VCaP (cell line): ENCODE measurements around the gene USP49.

Source experiments
- H3K27ac ChIP-seq: fragments of 450-650 bp; 2 replicates; pipeline ENCODE4 v1.5.1; 2017
- TF ChIP-seq, protein P1 (sequence below): fragments of 450-650 bp; conservative IDR thresholded peaks from 2 replicates; pipeline ENCODE4 v1.5.1; 2017; ENCODE audit warnings: mild to moderate bottlenecking, moderate library complexity

The USP49 gene

GRCh38 chr6:41805830-41806774 lies 89.1 kb downstream of the USP49 start:
- TF ChIP-seq, protein P1, sequence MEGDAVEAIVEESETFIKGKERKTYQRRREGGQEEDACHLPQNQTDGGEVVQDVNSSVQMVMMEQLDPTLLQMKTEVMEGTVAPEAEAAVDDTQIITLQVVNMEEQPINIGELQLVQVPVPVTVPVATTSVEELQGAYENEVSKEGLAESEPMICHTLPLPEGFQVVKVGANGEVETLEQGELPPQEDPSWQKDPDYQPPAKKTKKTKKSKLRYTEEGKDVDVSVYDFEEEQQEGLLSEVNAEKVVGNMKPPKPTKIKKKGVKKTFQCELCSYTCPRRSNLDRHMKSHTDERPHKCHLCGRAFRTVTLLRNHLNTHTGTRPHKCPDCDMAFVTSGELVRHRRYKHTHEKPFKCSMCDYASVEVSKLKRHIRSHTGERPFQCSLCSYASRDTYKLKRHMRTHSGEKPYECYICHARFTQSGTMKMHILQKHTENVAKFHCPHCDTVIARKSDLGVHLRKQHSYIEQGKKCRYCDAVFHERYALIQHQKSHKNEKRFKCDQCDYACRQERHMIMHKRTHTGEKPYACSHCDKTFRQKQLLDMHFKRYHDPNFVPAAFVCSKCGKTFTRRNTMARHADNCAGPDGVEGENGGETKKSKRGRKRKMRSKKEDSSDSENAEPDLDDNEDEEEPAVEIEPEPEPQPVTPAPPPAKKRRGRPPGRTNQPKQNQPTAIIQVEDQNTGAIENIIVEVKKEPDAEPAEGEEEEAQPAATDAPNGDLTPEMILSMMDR = no peak
- no peak overlapping the region for H3K27ac ChIP-seq

DNA sequence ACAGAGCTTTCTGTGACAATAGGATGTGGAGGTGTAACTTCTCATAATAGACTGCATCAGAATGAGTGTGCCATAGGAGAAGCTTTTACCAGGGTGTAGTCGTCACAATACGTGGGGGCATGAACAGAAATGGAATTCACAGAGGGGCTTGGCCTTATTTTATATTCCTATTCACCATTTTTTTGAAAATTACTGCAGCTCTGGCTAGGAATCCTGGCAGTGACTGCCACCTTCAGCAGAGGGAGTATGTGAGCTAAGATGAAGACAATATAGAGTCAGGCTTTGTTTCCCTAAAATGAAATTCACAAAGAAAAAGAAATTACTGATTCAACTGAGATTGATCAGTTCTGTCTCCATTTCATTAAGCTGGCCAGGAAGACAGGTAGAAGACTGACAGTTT lies 93.8 kb downstream of the USP49 start:
- TF ChIP-seq, protein P1 = peak; percentile 78
- H3K27ac ChIP-seq = no peak overlapping the region

DNA sequence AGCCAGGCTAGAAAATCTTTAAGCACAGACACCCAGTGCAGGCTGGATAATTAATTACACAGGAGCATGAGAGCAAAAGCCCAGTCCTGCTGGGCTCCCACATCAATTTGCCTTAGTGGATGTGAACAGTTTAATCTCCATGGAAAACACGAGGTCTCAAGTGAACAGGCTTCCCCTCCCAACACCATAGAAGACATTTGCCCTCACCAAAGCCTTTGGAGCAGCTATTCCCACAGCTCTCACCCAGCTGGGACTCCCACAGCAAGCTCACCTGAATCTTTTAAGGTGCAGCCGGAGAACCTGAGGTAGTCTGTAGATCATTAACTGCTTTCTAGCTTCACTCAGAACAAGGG lies 95.6 kb downstream of the USP49 start:
- no peak overlapping the region for H3K27ac ChIP-seq
- TF ChIP-seq, protein P1 = no peak

DNA sequence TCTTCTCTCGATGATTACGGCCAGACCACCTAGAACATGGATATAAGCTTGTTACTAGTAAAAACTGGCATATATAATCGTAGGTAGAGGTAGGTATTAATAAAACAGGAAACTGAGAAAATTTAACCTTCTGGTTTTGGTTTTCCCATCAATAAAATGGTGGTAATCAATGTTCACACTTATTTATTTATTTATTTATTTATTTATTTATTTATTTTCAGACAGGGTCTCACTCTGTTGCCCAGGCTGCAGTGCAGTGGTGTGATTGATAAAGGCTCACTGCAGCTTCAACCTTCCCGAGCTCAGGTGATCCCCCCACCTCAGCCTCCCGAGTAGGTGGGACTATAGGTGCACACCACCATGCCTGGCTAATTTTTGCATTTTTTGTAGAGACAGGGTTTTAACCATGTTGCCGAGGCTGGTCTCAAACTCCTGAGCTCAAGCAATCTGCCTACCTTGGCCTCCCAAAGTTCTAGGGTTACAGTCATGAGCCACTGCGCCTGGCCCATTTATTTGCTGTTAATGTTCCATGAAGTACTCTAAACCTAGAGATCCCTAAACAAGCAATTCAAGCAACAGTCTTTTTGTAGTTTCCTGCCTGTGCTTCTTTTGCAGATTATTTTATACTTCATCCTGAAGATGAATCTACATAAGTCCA lies 96.1 kb downstream of the USP49 start:
- TF ChIP-seq, protein P1 = no peak
- no peak overlapping the region for H3K27ac ChIP-seq

DNA sequence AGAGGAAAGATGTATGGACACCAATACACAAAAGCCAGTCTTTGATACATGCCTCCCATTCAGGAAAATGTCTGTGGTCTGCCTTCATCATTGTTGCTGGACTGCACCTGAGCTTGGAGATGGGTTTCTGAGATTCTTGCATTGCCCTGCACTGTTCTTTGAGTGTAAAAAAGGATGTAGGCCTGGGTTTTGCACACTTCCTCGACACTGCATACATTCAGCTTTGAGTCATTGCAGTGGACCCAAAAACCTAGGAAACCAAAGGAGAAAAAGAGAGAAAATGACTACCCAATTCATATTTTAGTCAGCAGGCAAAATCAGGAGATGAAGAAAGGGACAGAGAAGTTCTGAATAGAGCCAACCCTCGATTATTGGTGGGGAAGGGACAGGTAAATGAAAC lies 98.7 kb downstream of the USP49 start:
- TF ChIP-seq, protein P1 = no peak
- H3K27ac ChIP-seq = no peak overlapping the region

GRCh38 chr6:41791984-41792383 lies 103.2 kb downstream of the USP49 start:
- no peak overlapping the region for H3K27ac ChIP-seq
- TF ChIP-seq, protein P1 = no peak

DNA sequence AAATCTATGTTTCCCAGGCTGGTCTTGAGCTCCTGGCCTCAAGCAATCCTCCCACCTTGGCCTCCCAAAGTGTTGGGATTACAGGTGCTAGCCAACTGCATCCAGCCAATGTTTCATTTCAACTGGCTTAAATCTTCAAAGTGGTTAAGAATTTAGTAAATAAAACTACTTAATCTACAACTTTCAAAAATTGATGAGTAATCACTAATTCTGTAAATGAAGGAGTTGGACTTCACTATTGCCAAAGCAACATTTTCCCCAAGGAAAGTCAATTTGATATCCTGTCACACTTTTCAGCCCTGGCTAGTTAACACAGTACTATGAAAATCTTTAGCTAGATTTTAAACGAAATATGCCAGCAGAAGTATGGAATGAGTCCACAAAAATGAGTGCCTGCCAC lies 103.9 kb downstream of the USP49 start:
- H3K27ac ChIP-seq = no peak overlapping the region
- TF ChIP-seq, protein P1 = no peak
